HEK293 (cell line): ENCODE data around the gene MLNR.

Source experiments
- ZNF146 ChIP-seq: fragments of 450-650 bp; formaldehyde crosslinking; IDR thresholded peaks from 2 replicates; pipeline ENCODE4 v1.5.1; 2016; ENCODE audit warnings: missing biosample characterization, missing genetic modification characterization
- ZNF549 ChIP-seq: fragments of 450-650 bp; IDR thresholded peaks from 2 replicates; pipeline ENCODE4 v1.5.1; 2018; ENCODE audit warnings: missing biosample characterization, missing genetic modification characterization, mild to moderate bottlenecking, inconsistent platforms, moderate library complexity
- ZSCAN30 ChIP-seq: fragments of 450-650 bp; IDR thresholded peaks from 2 replicates; pipeline ENCODE4 v1.5.1; 2018; ENCODE audit warnings: missing biosample characterization, mild to moderate bottlenecking, missing genetic modification characterization, moderate library complexity
- TF ChIP-seq, protein P1 (sequence below): fragments of 450-650 bp; formaldehyde crosslinking; IDR thresholded peaks from 2 replicates; pipeline ENCODE4 v1.5.1; 2016; ENCODE audit warnings: missing biosample characterization, missing genetic modification characterization
- TF ChIP-seq, protein P2 (sequence below): fragments of 450-650 bp; formaldehyde crosslinking; IDR thresholded peaks from 2 replicates; pipeline ENCODE4 v1.5.1; 2016; ENCODE audit warnings: missing biosample characterization, missing genetic modification characterization, low read depth
- TF ChIP-seq, protein P3 (sequence below): fragments of 450-650 bp; formaldehyde crosslinking; IDR thresholded peaks from 2 replicates; pipeline ENCODE4 v1.5.1; 2016; ENCODE audit warnings: missing biosample characterization, missing genetic modification characterization
- TF ChIP-seq, protein P4 (sequence below): fragments of 450-650 bp; formaldehyde crosslinking; IDR thresholded peaks from 2 replicates; pipeline ENCODE4 v1.5.1; 2016; ENCODE audit warnings: missing biosample characterization, missing genetic modification characterization, borderline replicate concordance

DNA sequence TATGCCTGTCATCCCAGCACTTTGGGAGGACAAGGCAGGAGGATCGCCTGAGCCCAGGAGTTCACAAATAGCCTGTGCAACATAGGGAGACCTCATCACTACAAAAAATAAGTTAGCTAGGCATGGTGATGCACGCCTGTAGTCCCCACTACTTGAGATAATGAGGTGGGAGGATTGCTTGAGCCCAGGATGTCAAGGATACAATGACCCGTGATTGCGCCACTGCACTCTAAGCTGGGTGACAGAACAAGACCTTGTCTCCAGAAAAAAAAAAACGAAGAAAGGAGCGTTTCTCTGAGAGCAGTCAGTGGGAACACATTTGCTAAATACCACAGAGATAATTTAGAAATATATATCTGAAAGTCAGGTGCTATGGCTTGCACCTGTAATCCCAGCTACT lies 39.4 kb downstream of the MLNR start:
- TF ChIP-seq, protein P1, sequence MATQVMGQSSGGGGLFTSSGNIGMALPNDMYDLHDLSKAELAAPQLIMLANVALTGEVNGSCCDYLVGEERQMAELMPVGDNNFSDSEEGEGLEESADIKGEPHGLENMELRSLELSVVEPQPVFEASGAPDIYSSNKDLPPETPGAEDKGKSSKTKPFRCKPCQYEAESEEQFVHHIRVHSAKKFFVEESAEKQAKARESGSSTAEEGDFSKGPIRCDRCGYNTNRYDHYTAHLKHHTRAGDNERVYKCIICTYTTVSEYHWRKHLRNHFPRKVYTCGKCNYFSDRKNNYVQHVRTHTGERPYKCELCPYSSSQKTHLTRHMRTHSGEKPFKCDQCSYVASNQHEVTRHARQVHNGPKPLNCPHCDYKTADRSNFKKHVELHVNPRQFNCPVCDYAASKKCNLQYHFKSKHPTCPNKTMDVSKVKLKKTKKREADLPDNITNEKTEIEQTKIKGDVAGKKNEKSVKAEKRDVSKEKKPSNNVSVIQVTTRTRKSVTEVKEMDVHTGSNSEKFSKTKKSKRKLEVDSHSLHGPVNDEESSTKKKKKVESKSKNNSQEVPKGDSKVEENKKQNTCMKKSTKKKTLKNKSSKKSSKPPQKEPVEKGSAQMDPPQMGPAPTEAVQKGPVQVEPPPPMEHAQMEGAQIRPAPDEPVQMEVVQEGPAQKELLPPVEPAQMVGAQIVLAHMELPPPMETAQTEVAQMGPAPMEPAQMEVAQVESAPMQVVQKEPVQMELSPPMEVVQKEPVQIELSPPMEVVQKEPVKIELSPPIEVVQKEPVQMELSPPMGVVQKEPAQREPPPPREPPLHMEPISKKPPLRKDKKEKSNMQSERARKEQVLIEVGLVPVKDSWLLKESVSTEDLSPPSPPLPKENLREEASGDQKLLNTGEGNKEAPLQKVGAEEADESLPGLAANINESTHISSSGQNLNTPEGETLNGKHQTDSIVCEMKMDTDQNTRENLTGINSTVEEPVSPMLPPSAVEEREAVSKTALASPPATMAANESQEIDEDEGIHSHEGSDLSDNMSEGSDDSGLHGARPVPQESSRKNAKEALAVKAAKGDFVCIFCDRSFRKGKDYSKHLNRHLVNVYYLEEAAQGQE (tag by site-specific recombination): no peak
- TF ChIP-seq, protein P2, sequence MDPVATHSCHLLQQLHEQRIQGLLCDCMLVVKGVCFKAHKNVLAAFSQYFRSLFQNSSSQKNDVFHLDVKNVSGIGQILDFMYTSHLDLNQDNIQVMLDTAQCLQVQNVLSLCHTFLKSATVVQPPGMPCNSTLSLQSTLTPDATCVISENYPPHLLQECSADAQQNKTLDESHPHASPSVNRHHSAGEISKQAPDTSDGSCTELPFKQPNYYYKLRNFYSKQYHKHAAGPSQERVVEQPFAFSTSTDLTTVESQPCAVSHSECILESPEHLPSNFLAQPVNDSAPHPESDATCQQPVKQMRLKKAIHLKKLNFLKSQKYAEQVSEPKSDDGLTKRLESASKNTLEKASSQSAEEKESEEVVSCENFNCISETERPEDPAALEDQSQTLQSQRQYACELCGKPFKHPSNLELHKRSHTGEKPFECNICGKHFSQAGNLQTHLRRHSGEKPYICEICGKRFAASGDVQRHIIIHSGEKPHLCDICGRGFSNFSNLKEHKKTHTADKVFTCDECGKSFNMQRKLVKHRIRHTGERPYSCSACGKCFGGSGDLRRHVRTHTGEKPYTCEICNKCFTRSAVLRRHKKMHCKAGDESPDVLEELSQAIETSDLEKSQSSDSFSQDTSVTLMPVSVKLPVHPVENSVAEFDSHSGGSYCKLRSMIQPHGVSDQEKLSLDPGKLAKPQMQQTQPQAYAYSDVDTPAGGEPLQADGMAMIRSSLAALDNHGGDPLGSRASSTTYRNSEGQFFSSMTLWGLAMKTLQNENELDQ (tag by site-specific recombination): no peak
- TF ChIP-seq, protein P3, sequence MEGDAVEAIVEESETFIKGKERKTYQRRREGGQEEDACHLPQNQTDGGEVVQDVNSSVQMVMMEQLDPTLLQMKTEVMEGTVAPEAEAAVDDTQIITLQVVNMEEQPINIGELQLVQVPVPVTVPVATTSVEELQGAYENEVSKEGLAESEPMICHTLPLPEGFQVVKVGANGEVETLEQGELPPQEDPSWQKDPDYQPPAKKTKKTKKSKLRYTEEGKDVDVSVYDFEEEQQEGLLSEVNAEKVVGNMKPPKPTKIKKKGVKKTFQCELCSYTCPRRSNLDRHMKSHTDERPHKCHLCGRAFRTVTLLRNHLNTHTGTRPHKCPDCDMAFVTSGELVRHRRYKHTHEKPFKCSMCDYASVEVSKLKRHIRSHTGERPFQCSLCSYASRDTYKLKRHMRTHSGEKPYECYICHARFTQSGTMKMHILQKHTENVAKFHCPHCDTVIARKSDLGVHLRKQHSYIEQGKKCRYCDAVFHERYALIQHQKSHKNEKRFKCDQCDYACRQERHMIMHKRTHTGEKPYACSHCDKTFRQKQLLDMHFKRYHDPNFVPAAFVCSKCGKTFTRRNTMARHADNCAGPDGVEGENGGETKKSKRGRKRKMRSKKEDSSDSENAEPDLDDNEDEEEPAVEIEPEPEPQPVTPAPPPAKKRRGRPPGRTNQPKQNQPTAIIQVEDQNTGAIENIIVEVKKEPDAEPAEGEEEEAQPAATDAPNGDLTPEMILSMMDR: no peak
- TF ChIP-seq ZNF549 (tag by site-specific recombination) (no peak), ZSCAN30 (no peak), ZNF146 (no peak)
- TF ChIP-seq, protein P4, sequence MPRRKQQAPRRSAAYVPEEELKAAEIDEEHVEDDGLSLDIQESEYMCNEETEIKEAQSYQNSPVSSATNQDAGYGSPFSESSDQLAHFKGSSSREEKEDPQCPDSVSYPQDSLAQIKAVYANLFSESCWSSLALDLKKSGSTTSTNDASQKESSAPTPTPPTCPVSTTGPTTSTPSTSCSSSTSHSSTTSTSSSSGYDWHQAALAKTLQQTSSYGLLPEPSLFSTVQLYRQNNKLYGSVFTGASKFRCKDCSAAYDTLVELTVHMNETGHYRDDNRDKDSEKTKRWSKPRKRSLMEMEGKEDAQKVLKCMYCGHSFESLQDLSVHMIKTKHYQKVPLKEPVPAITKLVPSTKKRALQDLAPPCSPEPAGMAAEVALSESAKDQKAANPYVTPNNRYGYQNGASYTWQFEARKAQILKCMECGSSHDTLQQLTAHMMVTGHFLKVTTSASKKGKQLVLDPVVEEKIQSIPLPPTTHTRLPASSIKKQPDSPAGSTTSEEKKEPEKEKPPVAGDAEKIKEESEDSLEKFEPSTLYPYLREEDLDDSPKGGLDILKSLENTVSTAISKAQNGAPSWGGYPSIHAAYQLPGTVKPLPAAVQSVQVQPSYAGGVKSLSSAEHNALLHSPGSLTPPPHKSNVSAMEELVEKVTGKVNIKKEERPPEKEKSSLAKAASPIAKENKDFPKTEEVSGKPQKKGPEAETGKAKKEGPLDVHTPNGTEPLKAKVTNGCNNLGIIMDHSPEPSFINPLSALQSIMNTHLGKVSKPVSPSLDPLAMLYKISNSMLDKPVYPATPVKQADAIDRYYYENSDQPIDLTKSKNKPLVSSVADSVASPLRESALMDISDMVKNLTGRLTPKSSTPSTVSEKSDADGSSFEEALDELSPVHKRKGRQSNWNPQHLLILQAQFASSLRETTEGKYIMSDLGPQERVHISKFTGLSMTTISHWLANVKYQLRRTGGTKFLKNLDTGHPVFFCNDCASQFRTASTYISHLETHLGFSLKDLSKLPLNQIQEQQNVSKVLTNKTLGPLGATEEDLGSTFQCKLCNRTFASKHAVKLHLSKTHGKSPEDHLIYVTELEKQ: no peak
